ENCODE results near the gene LY6G5C. TPM values are rescaled to one million over a fixed set of nuclear protein-coding genes. Genes with fewer than 3 reads are reported as not detected.
A peak's percentile ranks its signal among the peaks of the same experiment; 100 is the strongest.

Gene LY6G5C
- total and polyA plus RNA-seq, 2 of the 13 experiments (the other 11 are each of a cell fraction or from before 2014, with no cell fraction given) = 0.33 to 0.55 TPM

GRCh38 chr6:31664790-31665500, 15.9 kb downstream of the LY6G5C start, which contains the start of gene GPANK1 (continued):
- TF ChIP-seq, protein P1, sequence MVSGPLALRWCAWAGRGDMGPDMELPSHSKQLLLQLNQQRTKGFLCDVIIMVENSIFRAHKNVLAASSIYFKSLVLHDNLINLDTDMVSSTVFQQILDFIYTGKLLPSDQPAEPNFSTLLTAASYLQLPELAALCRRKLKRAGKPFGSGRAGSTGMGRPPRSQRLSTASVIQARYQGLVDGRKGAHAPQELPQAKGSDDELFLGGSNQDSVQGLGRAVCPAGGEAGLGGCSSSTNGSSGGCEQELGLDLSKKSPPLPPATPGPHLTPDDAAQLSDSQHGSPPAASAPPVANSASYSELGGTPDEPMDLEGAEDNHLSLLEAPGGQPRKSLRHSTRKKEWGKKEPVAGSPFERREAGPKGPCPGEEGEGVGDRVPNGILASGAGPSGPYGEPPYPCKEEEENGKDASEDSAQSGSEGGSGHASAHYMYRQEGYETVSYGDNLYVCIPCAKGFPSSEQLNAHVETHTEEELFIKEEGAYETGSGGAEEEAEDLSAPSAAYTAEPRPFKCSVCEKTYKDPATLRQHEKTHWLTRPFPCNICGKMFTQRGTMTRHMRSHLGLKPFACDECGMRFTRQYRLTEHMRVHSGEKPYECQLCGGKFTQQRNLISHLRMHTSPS (CRISPR knock-in tag; IDR thresholded peaks at IDR 0.05; ENCODE audit: low read depth) = no peak
- TF ChIP-seq ZNF674 (CRISPR knock-in tag; IDR thresholded peaks at IDR 0.05; ENCODE audit: low read depth) (no peak), FOXK2 (IDR thresholded peaks at IDR 0.05) (peak; percentile 85), ZNF777 (CRISPR knock-in tag; IDR thresholded peaks at IDR 0.05) (peak; percentile 25; the same call in 1 of the 2 replicates), HIVEP1 (CRISPR knock-in tag; IDR thresholded peaks at IDR 0.05) (no peak), BORCS8-MEF2B (CRISPR knock-in tag; IDR thresholded peaks at IDR 0.05) (no peak), ZNF3 (CRISPR knock-in tag; IDR thresholded peaks at IDR 0.05) (no peak), U2AF1 (optimal IDR thresholded peaks at IDR 0.05; ENCODE audit: low read depth, low read length) (peak; percentile 26), DNMT3B (CRISPR knock-in tag; conservative IDR thresholded peaks at IDR 0.05) (no peak), MED1 (CRISPR knock-in tag; IDR thresholded peaks at IDR 0.05) (peak; percentile 76), KLF12 (CRISPR knock-in tag; IDR thresholded peaks at IDR 0.05; ENCODE audit: borderline replicate concordance) (0 out of 2 replicates have a peak, but pooled peaks have one; percentile 28), ZFP62 (CRISPR knock-in tag; IDR thresholded peaks at IDR 0.05) (no peak), ZNF354B (CRISPR knock-in tag; IDR thresholded peaks at IDR 0.05) (no peak), ZBTB7B (CRISPR knock-in tag; IDR thresholded peaks at IDR 0.05) (no peak), ZNF138 (CRISPR knock-in tag; IDR thresholded peaks at IDR 0.05; ENCODE audit: low read depth) (no peak), TBX2 (CRISPR knock-in tag; IDR thresholded peaks at IDR 0.05; ENCODE audit: borderline replicate concordance) (peak; percentile 82), RERE (CRISPR knock-in tag; IDR thresholded peaks at IDR 0.05; ENCODE audit: low read depth) (no peak), KLF11 (CRISPR knock-in tag; IDR thresholded peaks at IDR 0.05) (0 out of 2 replicates have a peak, but pooled peaks have one; percentile 74), ZNF7 (CRISPR knock-in tag; IDR thresholded peaks at IDR 0.05) (peak; percentile 35; the same call in 1 of the 2 replicates), CERS6 (CRISPR knock-in tag; IDR thresholded peaks at IDR 0.05) (no peak), NR2C2 (CRISPR knock-in tag; IDR thresholded peaks at IDR 0.05; ENCODE audit: borderline replicate concordance) (no peak), ZNF263 (CRISPR knock-in tag; IDR thresholded peaks at IDR 0.05) (no peak; the same call in 1 of the 2 replicates), IRF9 (CRISPR knock-in tag; IDR thresholded peaks at IDR 0.05; ENCODE audit: borderline replicate concordance) (peak; percentile 81)
